Common myeloid progenitor, CD34-positive (primary cell): ENCODE data around the gene RPL4.
"Not testable (repeated sequence)": the region's sequence is repeated elsewhere in the genome, so short reads cannot be mapped to it uniquely, and the experiment has no call there.

Experiments
- CTCF ChIA-PET: fragments of 350-600 bp; sonication (Branson Sonifier 250); formaldehyde crosslinking; loops from one replicate; lab custom pipeline; 2021; ENCODE audit warnings: antibody characterized with exemption; lab: Charles Lee
- POLR2A ChIA-PET: fragments of 350-600 bp; sonication (Branson Sonifier 250); formaldehyde crosslinking; loops from one replicate; lab custom pipeline; 2021; ENCODE audit warnings: antibody characterized with exemption; lab: Charles Lee
- DNase-seq, 3 donors: peaks; one replicate each; pipeline versions ENCODE4 v3.0.0 to v3.0.0-alpha.2; 2013
- H3K27ac ChIP-seq, 2 experiments: 1 replicate in 1 of 2; 2 replicates in 1 of 2; pipeline ENCODE4 v1.7.0; 2013; ENCODE audit warnings: inconsistent platforms in 2 of 2, low read length in 2 of 2, mild to moderate bottlenecking in 2 of 2, low read depth in 1 of 2, moderate library complexity in 1 of 2; ENCODE audit not compliant: severe bottlenecking in 2 of 2, insufficient read depth in 1 of 2, poor library complexity in 1 of 2
- H3K27me3 ChIP-seq, 5 experiments: replicated peaks in 2 of 5; 1 replicate in 3 of 5; 2 replicates in 2 of 5; pipeline versions ENCODE4 v1.6.1 to v1.7.0; 2013; ENCODE audit warnings: low read length in 4 of 5, mild to moderate bottlenecking in 2 of 5, moderate library complexity in 2 of 5, inconsistent platforms in 1 of 5; ENCODE audit not compliant: insufficient read depth in 5 of 5, control insufficient read depth in 4 of 5
- H3K36me3 ChIP-seq, 4 experiments: 1 replicate in 2 of 4; 2 replicates in 2 of 4; pipeline versions ENCODE4 v1.6.1 to v1.7.0; 2013; ENCODE audit warnings: low read length in 3 of 4, control low read depth in 1 of 4, mild to moderate bottlenecking in 1 of 4; ENCODE audit not compliant: control insufficient read depth in 4 of 4, insufficient read depth in 4 of 4
- H3K4me1 ChIP-seq, 4 experiments: 1 replicate in 3 of 4; 2 replicates in 1 of 4; pipeline versions ENCODE4 v1.6.1 to v1.7.1; 2013; ENCODE audit warnings: low read length in 3 of 4, mild to moderate bottlenecking in 3 of 4, control low read depth in 1 of 4, inconsistent platforms in 1 of 4, moderate library complexity in 1 of 4; ENCODE audit not compliant: control insufficient read depth in 4 of 4, insufficient read depth in 4 of 4; ENCODE audit errors: control extremely low read depth in 1 of 4
- H3K4me3 ChIP-seq, 7 experiments: 1 replicate in 4 of 7; 2 replicates in 3 of 7; pipeline versions ENCODE4 v1.5.1 to v1.7.0; 2013; ENCODE audit warnings: mild to moderate bottlenecking in 7 of 7, low read length in 6 of 7, moderate library complexity in 6 of 7, inconsistent platforms in 2 of 7, low read depth in 2 of 7, control low read depth in 1 of 7; ENCODE audit not compliant: insufficient read depth in 4 of 7, control insufficient read depth in 1 of 7; ENCODE audit errors: extremely low read depth in 1 of 7
- H3K9me3 ChIP-seq, 5 experiments: 1 replicate in 4 of 5; 2 replicates in 1 of 5; pipeline versions ENCODE4 v1.6.1 to v1.7.1; 2013; ENCODE audit warnings: low read length in 4 of 5, mild to moderate bottlenecking in 2 of 5, inconsistent platforms in 1 of 5, low read depth in 1 of 5, moderate library complexity in 1 of 5; ENCODE audit not compliant: control insufficient read depth in 4 of 5, insufficient read depth in 2 of 5; ENCODE audit errors: control extremely low read depth in 1 of 5
- WGBS: methylation state at CpG from one replicate; pipeline ENCODE4 v1.1.5; 2013; ENCODE audit not compliant: insufficient coverage; 5-methylcytosine and 5-hydroxymethylcytosine counted together

RPL4 gene

GRCh38 chr15:66461294-66461693 lies 43.4 kb downstream of the RPL4 start:
- CTCF ChIA-PET, H3K27me3 ChIP-seq, H3K27ac ChIP-seq, H3K9me3 ChIP-seq, H3K4me1 ChIP-seq, H3K4me3 ChIP-seq, POLR2A ChIA-PET, DNase-seq, H3K36me3 ChIP-seq: not testable (repeated sequence)
- WGBS, result 100% methylated on average over 2 of the region's 6 CpGs

GRCh38 chr15:66459818-66460615 lies 44.6 kb downstream of the RPL4 start:
- Histone ChIP-seq H3K36me3 (peaks cover 0 to 8% (median 2%) of the 10 kb centered on the region in 4 experiments), H3K4me3 (no peak overlapping the region), H3K27ac (no peak overlapping the region), H3K4me1 (no peaks in the 10 kb centered on the region), H3K27me3 (no peaks in the 10 kb centered on the region), H3K9me3 (no peaks in the 10 kb centered on the region)
- DNase-seq, result no peak
- ChIA-PET CTCF (interaction anchor here (0.6 to 1.5 kb wide), 5 partner anchors 16 to 66 kb away, joined by 3 to 5 read pairs (median 3); partner anchors contain the start of gene SNAPC5), POLR2A (no interaction called here)
- 96% methylated on average over 2 of the region's 3 CpGs for WGBS

- 100% methylated on average over 3 of the region's 3 CpGs for WGBS
- Histone ChIP-seq H3K9me3 (no peaks in the 10 kb centered on the region), H3K4me3 (no peak overlapping the region), H3K27me3 (no peaks in the 10 kb centered on the region), H3K27ac (no peak overlapping the region), H3K4me1 (peaks cover 0 to 2% (median 0%) of the 10 kb centered on the region in 4 experiments), H3K36me3 (peaks cover 0 to 8% (median 5%) of the 10 kb centered on the region in 4 experiments)
- ChIA-PET POLR2A (no interaction called here), CTCF (no interaction called here)
- no peak for DNase-seq
Observed at GRCh38 chr15:66456211-66456610, 48.4 kb downstream of the RPL4 start.

GRCh38 chr15:66454143-66454542 lies 50.5 kb downstream of the RPL4 start:
- WGBS, result no CpG with 5 or more reads among the region's 2 CpGs
- ChIA-PET POLR2A (no interaction called here), CTCF (no interaction called here)
- Histone ChIP-seq H3K4me3 (no peak overlapping the region), H3K27me3 (no peaks in the 10 kb centered on the region), H3K4me1 (peaks cover 0 to 2% (median 0%) of the 10 kb centered on the region in 4 experiments), H3K27ac (no peak overlapping the region), H3K9me3 (no peaks in the 10 kb centered on the region), H3K36me3 (peaks cover 0 to 11% (median 7%) of the 10 kb centered on the region in 4 experiments)
- DNase-seq, result peak in 2 of 3 donors; percentile 3 to 8

- no peaks in the 10 kb centered on the region for H3K9me3 ChIP-seq
- WGBS, result 86% methylated on average over 1 of the region's 1 CpG
- H3K27me3 ChIP-seq, result no peaks in the 10 kb centered on the region
- peaks cover 0 to 2% (median 0%) of the 10 kb centered on the region in 4 experiments for H3K4me1 ChIP-seq
- ChIA-PET POLR2A (no interaction called here), CTCF (no interaction called here)
- H3K36me3 ChIP-seq, result peaks cover 0 to 11% (median 7%) of the 10 kb centered on the region in 4 experiments
- H3K4me3 ChIP-seq, result no peak overlapping the region
- peak in 2 of 3 donors; percentile 3 to 5 for DNase-seq
- H3K27ac ChIP-seq, result no peak overlapping the region
Observed at GRCh38 chr15:66452971-66453580, 51.6 kb downstream of the RPL4 start.

GRCh38 chr15:66452420-66452819 lies 52.2 kb downstream of the RPL4 start:
- ChIA-PET POLR2A (interaction anchor here (0.6 kb wide), 1 partner anchor 13 kb away, joined by 5 read pairs; no protein-coding TSS in a partner anchor), CTCF (no interaction called here)
- no peak for DNase-seq
- 100% methylated on average over 3 of the region's 4 CpGs for WGBS
- Histone ChIP-seq H3K4me3 (no peak overlapping the region), H3K4me1 (peaks cover 0 to 2% (median 0%) of the 10 kb centered on the region in 4 experiments), H3K27ac (no peak overlapping the region), H3K27me3 (no peaks in the 10 kb centered on the region), H3K36me3 (peaks cover 0 to 11% (median 7%) of the 10 kb centered on the region in 4 experiments), H3K9me3 (no peaks in the 10 kb centered on the region)
